ENCODE measurements around the gene INTS3.
"Not testable (repeated sequence)": the region's sequence is repeated elsewhere in the genome, so short reads cannot be mapped to it uniquely, and the experiment has no call there.

Gene INTS3

DNA sequence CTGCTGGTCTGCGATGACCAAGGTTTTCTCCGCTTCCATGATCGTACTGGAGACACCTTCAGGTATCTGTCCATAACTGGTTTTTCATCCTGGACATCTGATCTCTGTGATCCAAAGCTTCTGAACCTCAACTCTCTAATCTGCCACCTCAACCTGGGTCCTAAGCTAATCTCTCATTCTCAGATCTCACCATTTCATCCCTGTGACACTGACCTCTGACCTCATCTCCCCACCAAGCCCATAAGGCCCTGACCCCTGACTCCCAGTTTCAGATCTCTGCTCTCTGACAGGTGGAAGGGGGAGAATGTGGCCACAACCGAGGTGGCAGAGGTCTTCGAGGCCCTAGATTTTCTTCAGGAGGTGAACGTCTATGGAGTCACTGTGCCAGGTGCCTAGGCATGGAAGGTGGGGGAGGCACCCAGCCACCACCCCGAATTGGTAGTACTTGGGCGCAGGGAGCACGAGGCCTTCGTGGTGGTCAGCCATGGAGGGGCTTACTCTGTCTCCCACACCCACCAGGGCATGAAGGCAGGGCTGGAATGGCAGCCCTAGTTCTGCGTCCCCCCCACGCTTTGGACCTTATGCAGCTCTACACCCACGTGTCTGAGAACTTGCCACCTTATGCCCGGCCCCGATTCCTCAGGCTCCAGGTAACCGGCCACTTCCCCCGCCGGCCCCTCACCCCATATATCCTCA, 51.1 kb downstream of the INTS3 start:
- DNase-seq = no peak

DNA sequence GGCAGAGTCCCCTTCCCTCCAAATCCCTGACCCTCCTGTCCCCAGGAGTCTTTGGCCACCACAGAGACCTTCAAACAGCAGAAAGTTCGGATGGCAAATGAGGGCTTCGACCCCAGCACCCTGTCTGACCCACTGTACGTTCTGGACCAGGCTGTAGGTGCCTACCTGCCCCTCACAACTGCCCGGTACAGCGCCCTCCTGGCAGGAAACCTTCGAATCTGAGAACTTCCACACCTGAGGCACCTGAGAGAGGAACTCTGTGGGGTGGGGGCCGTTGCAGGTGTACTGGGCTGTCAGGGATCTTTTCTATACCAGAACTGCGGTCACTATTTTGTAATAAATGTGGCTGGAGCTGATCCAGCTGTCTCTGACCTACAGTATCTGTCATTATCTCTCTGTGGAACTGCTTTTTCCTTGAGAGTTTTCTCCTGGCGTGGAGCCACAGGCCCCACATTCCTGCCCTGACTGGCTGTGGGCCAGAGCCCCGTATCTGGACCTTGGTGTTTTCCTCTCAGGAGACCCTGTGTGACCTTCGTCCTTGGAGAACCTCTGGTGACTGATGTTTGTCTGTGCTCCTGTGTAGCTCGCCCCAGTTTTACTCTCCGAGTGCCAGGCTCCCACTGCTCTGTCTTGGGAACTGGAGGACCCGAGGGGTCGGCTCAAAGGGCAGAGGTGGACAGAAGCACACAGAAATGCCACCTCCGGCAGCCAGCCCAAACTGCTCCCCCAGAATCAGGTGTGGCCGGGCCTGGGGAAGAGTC, 52.1 kb downstream of the INTS3 start:
- DNase-seq = no peak

DNA sequence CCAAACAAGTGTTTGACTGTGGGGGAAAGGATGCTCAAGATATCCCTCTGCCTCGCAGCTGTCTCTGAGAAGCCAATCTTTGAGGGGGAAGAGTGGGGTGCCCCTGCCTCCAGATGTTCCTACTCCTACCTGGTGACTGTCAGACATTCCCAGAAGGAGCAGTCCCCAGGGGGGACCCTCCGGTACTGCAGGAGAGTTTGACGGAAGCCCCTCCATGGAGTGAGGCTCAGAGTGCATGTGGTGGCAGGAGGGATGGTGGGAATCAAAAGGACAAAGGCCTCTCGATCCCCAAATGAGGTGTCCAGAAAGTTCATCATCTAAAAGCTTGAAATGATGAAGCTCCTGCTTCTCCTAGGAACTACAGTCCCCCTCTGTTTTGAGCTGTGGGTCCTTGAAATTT, 52.7 kb downstream of the INTS3 start:
- no peak for DNase-seq

DNA sequence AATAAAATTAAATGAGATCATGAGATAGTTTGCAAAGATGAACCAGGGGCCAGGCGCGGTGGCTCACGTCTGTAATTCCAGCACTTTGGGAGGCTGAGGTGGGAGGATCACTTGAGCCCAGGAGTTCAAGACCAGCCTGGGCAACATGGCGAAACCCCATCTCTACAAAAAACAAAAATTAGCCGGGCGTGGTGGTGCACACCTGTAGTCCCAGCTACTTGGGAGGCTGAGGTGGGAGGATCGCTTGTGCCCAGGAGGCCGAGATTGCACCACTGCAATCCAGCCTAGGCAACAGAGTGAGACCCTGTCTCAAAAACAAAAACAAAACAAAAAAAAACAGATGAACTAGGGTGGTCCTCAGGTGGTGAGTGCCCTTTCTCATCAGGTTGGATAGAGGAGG, 54.8 kb downstream of the INTS3 start:
- DNase-seq = not testable (repeated sequence)

DNA sequence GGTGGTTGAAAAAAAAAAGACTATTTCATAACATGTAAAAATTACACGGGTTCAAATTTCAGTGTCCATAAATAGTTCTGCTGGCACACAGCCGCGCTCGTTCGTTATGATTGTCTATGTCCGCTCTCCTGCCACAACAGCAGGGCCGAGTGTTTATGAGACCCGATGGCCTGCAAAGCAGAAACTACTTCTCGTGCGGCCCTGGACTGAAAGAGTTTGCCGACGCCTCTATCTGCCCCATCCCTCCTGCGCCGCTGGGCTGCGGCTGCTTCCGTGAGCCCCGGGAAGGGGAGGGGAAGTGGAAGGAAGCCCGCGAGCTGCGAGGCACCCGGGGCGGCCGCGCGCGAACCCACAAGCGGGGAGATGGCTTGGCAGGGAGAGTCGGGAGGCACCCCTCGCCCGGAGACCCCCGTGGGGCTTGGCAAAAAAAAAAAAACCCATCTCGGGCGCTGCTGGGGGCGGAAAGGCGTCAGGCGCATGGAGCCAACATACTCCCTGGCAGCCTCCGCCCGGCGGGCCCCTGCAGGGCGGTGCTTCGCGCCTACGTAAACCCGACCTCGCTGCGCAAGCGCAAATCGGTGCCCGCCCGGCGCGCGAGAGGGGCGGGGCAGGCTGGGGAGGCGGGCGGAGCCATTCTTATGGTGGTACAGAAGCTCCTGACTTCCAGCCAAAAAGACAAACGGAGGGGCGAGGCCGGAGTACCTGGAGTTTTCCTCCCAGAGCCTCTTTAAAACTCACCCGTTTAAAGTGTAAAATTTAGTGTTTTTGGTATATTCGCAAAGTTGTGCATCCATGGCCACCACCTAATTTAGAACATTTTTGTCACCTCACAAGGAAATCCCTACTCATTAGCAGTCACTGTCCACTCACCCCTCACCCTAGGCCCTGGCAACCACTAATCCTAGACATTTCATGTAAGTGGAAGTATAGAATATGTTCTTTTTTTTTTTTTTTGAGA, 55.7 kb downstream of the INTS3 start:
- DNase-seq = peak; percentile 8 to 66

DNA sequence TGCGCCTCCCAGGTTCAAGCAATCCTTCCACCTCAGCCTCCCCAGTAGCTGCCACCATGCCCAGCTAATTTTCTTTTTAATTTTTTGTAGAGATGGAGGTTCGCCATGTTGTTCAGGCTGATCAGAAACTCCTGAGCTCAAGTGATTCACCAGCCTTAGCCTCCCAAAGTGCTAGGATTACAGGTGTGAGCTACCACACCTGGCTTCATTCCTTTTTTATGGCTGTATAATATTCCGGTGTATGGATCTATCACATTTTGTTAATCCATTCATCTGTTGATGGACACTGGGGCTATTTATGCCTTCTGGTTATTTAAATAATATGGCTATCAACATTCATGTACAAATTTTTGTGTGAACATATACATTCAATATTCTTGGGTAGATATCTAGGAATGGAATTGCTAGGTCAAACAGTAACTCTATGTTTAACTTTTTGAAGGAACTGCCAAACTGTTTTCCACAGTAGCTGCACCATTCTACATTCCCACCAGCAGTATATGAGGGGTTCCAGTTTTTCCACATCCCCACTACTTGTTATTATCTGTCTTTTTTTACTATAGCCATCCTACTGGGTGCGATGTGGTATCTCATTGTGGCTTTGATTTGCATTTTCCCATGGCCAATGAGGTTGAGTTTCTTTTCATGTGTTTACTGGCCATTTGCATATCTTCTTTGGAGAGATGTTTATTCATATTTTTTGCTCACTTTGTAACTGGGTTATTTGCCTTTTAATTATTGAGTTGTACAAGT, 58.4 kb downstream of the INTS3 start:
- no peak for DNase-seq

DNA sequence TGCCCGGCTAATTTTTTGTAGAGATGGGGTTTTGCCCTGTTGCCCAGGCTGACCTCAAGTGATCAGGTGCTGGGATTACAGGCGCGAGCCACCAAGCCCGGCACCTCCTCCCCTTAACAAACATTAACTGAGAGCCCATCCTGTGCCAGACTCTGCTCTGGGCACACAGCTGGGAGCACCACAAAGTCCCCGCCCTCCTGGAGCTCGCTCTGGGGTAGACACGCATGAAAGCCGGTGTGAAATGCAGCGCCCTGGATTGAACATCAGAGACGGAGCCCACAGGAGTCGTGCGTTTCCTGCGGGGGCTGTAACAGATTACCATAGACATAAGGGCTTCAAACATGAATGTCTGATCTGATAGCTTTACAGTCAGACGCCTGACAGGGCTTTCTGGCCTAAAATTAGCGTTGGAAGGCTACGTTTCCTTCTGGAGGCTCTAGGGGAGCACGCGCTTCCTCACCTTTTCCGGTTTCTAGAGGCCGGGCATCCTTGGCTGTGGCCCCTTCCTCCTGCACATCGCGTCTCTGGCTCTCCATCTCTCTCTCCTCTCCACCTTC, 61.7 kb downstream of the INTS3 start:
- DNase-seq = no peak

DNA sequence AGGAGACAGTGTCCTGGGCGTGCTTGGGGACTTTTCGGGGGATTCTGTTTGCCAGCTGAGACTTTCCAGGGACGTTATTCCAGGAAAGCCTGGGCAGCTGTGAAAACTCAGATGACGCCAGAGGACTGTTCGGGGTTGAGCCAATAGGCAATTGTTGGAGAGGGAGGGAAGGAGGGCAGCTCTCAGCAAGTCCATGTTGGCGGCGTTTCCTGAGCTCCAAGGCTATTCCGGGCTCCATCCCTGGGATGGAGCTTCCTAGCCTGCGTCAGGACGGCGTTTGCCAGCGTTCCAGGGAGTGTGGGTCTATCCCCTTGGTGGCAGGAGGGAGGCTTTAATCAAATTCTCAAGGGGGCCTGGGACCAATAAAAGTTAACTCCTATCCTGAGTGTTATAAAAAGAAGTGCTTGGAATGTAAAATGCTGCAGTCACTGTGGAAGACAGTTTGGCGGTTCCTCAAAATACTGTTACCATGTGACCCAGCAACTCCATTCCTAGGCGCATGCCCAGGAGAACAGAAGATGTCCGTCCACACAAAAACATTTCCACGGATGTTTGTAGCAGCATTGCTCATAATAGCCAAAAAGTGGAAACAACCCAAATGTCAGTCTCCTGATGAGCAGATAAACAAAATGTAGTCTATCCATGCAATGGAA, 62.6 kb downstream of the INTS3 start:
- DNase-seq = no peak

DNA sequence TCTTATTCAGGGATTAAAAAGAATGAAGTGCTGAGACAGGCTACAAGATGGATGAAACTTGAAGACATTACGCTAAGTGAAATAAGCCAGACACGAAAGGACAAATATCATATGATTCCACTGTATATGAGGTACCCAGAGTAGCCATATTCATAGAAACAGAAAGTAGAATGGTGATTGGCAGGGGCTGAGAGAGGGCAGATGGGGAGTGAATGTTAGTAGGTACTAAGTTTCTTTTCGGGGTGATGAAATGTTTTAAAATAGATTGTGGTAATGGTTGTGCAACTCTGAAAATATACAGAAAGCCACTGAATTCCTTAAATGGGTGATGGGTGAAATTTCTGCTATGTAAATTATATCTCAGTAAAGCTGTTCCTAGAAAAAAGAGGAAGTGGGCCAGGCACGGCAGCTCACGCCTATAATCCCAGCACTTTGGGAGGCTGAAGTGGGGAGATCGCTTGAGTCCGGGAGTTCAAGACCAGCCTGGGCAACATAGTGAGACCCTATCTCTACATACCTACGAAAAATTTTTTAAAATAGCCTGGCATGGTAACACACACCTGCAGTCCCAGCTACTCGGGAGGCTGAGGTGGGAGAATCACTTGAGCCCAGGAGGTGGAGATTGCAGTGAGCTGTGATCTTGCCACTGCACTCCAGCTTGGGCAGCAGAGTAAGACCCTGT, 63.3 kb downstream of the INTS3 start:
- DNase-seq = no peak

DNA sequence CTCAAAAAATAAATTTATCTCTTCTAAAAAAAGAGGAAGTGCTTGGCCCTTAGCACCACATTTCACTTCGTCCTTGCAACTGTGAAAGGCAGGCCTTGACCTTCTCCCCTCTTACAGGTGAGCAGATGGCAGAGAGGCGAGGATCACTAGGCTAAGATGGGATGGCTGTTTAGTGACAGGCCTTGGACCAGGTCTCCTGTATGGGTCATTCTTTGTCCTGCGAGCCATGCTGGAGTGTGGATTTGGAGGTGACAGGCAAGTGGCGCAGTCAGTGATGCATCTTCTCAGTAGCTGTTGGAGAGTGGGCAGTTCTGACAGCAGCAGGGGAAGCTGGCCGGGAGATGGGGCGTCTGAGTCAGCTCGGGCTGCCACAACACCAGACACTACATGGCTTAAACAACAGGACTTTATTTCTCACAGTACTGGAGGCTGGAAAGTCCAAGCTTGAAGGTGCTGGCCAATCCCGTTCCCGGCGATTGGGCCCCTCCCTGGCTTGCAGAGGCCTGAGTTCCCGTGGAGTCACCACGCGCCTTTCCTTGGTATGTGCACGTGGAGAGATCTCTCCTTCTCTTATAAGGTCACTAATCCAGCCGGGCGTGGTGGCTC, 63.9 kb downstream of the INTS3 start:
- DNase-seq = no peak

DNA sequence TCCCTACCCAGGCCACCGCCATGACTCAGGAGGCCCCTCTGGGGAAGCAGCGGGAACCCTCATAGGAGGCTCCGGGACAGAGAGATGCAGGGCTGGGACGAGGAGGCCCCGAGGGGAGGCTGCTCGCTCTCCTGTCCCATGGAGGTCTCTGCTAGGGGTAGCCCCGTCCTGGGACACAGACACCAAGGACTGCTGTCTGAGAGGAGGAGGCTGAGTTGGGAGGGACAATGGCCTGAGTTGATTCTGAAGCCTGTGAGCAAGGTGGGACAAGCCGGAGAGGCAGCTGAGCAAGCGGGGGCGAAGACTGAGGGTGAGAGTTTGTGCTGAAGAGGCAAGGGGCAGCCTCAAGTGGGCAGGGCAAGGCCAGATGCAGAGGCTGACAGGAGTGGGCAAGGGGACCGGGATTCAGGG, 64.8 kb downstream of the INTS3 start:
- DNase-seq = no peak

DNA sequence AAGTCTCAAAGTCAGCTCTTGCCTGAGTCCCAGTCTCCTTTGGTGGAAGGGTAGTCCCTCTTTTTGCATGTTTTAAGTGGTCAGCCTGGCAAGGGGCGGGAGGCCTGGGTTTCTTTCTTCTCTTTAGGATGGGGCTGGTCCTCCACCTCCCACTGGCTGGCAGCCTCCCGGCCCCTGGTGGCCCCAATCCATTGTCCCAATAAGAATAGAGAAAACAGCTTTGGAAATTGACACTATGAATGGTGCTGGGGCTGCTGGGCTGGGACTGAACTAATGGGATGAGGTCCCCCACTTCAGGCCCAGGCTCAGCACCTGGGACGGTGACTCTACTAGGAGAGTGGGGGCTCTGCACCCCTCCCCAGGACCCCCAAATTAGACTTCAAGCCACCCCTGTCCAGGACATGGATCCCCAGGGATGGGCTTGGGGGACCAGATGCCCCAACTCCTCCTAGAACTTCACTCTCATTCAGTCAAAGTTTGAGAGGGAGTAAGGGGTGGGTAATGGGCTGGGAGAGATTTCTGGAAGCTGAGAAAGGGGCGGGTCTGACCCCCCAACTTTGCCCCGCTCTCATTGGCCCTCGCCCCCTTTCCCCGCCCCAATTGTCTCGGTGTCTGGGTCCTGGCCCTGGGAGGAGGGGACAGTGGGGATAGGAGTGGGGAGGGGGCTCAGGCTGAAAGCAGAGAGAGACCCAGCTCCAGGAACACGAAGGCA, 65.6 kb downstream of the INTS3 start:
- no peak for DNase-seq

DNA sequence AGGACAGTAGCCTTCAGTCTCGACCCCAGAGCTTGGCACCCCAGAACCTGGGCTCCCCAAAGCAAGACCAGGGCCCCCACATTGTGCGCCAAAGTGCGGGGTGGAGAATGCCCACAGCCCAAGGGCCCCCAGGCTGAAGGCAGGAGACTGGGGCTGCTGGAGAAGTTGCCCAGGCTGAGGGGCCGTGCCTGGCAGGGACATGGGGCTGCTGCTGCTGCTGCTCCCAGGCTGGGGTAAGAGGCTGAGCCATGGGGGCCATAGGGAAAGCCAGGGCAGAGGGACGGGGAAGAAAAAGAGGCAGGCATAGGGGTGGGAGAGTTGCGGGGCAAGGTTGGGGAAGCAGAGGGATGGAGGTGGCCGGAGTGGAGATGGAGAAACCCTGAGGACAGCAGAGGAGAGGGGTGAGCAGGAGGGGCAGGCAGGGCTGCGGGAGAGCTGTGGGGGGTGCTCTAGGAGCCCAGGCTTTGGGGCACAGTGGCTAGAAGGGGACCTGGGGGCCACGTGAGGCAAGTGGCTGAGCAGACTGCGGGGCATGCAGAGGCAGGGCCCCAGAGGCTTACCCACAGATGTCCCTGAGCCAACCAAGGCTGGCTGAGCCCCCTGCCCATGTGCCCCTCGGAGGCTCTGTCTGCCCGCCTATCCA, 66.2 kb downstream of the INTS3 start:
- no peak for DNase-seq

DNA sequence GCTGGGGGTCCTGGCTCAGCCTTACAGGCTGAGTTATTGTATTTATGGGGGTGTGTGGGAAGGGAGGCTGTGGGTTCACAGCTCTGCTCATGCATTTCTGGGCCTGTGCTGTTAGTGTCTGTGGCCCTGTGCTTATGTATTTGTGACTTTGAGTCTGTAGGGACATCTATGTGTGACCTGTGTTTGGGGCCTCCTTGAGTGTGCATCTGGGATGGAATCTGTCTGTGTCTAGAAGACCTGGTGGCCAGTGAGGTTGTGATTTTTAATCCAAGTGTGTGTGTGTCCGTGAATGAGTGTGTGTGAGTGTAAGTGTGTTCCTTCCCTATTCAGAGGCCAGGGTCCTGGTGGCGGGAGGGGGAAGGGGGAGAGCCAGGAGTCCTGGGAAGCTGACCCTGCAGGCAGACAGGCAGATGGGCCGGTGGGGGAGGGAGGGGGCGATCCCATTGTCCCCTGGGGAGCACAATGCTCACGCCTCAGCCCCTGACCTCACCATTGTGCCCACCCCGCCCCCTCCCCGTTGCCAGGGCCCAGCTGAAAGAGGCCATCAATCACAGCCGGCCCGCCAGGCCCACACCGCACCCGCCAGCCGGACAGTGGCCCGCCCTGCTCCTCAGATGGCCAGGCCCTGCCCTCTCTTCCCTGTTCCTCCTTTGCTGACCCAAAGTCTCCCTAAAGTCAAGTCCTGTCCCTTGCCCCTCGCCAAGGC, 66.9 kb downstream of the INTS3 start:
- DNase-seq = no peak

DNA sequence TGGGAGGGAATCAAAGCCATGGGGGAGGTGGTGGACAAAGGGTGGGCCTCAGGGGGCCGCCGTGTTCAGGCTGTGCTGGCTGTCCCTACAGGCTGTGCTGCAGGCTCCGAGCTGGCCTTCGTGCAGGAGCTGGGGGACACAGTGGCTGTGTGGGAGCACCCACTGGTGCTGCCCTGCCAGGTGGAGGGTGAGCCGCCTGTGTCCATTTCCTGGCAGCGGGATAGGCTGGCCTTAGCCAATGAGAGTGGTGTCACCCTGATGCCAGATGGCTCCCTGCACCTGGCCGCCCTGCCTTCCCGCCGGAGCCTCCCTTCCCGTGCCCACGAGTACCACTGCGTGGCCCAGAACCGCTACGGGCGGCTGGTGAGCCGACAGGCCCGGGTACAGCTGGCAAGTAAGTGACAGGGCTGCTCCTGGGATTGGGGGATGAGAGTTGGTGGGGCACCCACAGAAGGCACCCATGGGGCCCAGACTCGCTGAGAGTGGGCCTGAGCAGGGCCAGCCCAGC, 67.5 kb downstream of the INTS3 start:
- no peak for DNase-seq

DNA sequence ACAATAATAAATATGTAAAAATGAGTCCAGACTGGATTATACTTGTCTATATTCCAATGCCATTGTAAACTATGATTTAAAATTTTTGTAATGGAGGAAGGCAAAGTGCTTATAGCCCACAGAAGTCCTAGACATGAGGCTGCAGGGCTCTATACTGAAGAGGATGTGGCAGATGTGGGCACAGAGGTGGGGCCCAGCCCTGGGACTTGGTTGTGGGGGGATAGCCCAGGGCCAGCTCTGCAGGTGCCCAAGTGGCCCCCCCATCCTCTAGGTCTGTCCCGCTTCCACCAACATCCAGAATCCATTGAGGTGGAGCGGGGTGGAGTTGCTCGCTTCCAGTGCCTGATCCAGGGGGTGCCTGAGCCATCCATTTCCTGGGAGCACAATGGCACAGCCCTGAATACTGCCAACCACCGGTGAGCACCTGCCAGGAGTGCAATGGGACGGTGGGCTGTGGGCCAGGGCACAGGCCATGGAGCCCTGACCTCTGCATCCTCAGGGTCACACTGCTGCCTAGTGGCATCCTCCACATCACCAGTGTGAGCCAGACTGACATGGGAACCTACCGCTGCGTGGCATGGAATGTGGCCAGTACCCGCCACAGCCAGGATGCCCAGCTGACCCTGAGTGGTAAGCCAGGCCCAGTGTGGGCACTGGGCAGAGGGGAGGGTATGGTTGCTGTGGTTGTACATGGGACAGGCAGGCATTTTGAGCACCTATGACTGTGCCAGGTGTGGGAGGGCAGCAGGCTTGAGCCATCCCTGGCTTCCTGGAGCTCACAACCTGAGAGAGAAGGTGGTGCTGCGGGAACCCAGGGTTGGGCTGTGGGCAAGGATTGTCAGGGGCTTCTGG, 68.3 kb downstream of the INTS3 start:
- DNase-seq = no peak

DNA sequence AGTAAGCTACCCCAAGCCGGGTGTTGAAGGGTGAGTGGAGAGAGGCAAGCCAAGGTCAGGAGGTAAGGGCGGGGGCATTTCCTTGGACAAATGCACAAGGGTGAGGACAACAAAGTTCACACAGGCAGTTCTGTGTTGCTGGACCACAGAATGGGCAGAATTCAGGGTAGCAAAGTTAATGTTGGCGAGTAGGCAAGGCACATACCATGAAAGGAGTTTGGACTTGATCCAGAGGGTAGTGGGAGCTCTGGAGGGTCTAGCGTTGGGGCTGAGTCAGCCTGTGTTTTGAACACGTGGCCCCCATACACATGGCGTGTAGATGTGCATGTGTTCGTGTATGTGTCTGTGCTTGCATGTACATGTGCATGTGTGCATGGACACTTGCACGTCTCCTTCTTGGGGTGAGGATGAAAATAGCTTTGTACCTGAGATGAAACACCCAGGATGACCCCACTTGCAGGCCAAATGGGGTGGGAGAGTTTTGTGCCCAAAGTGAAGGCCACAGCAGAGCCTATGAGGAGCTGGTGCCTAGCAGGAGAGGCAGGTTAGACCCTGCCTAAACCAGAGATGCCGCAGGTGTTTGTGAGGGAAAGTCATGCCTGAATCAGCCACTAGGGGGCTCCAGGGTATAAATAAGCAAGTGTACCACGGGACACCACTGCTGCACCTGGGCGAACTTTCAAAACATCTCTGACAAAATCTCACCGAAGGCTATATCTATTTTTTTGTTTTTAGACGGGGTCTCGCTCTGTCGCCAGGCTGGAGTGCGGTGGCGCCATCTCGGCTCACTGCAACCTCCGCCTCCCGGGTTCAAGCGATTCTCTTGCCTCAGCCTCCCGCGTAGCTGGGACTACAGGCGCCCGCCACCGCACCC, 69.2 kb downstream of the INTS3 start:
- DNase-seq = peak in 1 of 2 experiments; percentile 32
